Testis (tissue), 3 donors: ENCODE measurements around the gene FBXL20. TPM values are rescaled to one million over a fixed set of nuclear protein-coding genes. Genes with fewer than 3 reads are reported as not detected.

ENCODE experiments used
- DNase-seq: peaks from one replicate; pipeline ENCODE4 v3.0.0-alpha.2; 2019
- H3K27ac ChIP-seq, 2 donors: fragments of 200-600 bp; sonication (generic); one replicate each; pipeline ENCODE4 v1.5.1; 2019
- H3K27me3 ChIP-seq: fragments of 200-600 bp; sonication (generic); one replicate; pipeline ENCODE4 v1.5.1; 2019
- H3K36me3 ChIP-seq: fragments of 200-600 bp; sonication (generic); one replicate; pipeline ENCODE4 v1.5.1; 2017; ENCODE audit warnings: low read depth; ENCODE audit errors: missing control alignments
- H3K4me1 ChIP-seq: fragments of 200-600 bp; sonication (generic); one replicate; pipeline ENCODE4 v1.5.1; 2019
- H3K4me3 ChIP-seq, 2 donors: fragments of 200-600 bp; sonication (generic); one replicate each; pipeline ENCODE4 v1.5.1; 2017 to 2019
- H3K9me3 ChIP-seq: fragments of 200-600 bp; sonication (generic); one replicate; pipeline ENCODE4 v1.5.1; 2017
- CTCF ChIP-seq, 3 experiments: fragments of 450-650 bp in 2 of 3; fragments of 200-600 bp in 1 of 3; sonication (generic) in 1 of 3; IDR thresholded peaks; one replicate each; pipeline ENCODE4 v1.5.1; 2016 to 2019; ENCODE audit warnings: antibody characterized with exemption in 3 of 3, mild to moderate bottlenecking in 2 of 3, moderate library complexity in 1 of 3
- POLR2A ChIP-seq: fragments of 450-650 bp; IDR thresholded peaks from one replicate; pipeline ENCODE4 v1.6.1; 2017; ENCODE audit warnings: antibody characterized with exemption, mild to moderate bottlenecking, moderate library complexity
- WGBS, 2 donors: methylation state at CpG; one replicate each; pipeline ENCODE4 v1.1.5; 2018; 5-methylcytosine and 5-hydroxymethylcytosine counted together
- intact Hi-C: fragments of 100-400 bp; cut with DNase I; formaldehyde crosslinking; loops from one replicate; pipeline ENCODE4 v1.15.1; 2023; ENCODE audit warnings: low total_unique reads
- polyA plus RNA-seq: library from polyadenylated mRNA; stranded (reverse); fragments of 350-450 nt; fragmentation: Illumina TruSeq; extraction: RNeasy Lipid Tissue Mini Kit (QIAGEN cat#74804); gene quantifications from one replicate; pipeline ENCODE4 v1.2.3, GENCODE V29; 2014; ENCODE audit warnings: low read depth, low replicate concordance; ENCODE audit not compliant: insufficient read depth
- total RNA-seq, 2 donors: library from RNA; depleted of rRNA; stranded (reverse); fragments of >200 nt; gene quantifications; one replicate each; pipeline ENCODE4 v1.2.3, GENCODE V29; 2016

Gene FBXL20
- total and polyA plus RNA-seq, 3 donors from 2014 or later = 29.7 to 67.5 (median 62.5) TPM

DNA sequence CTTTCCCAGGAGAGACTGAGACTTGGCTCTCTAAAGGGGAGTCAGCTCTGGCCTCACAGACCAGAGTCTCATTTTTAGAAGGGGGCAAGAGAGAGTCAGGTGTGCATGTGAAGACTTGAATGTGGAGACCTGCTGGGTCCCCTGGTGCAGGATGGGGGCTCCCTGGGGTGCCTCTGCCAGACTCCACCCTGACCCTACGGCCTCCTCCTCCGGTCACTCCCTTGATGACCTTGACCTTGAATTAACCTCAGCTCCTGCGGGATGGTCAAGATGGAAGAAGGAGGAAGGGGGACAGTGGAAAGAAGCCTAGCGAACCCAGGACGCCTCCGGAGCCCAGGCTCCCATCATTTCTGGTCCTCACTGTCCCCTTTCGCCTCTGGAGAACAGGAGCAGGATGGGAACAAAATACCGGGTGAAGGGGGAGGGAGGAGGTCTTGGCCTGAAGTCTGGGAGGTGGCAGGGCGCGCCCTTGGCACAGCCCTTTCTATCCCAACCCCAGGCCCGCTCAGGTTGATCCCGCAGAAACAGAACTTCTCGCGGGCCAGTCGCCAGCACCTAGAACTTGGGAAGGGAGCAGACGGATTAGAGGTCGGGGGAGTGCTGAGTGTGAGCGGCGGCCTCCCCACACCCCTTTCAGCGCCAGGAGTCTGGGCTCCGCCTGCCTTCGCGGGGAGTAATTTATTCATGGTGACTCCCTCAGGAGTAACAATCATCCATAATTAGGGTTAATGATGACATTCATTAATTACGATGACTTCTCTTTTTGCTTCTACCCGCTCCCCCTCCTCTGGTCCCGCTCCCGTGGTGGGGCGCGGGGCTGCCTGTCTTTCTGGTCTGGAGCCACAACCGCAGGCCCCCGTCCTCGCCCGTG lies 177.3 kb downstream of the FBXL20 start:
- Histone ChIP-seq H3K4me1 (peaks cover 11% of the 10 kb centered on the region), H3K27me3 (no peaks in the 10 kb centered on the region), H3K36me3 (no peaks in the 10 kb centered on the region), H3K27ac (no peak overlapping the region), H3K9me3 (no peaks in the 10 kb centered on the region), H3K4me3 (peak overlapping the region in 1 of 2 donors; percentile 59)
- no peak for DNase-seq
- 26 to 30% methylated on average over 31 to 33 of the region's 33 CpGs for WGBS, 2 donors
- TF ChIP-seq POLR2A (no peak), CTCF (IDR thresholded peaks at IDR 0.05) (no peak)
- intact Hi-C loops = no loop called here

GRCh38 chr17:39222866-39223834 lies 178.3 kb downstream of the FBXL20 start:
- Histone ChIP-seq H3K36me3 (no peaks in the 10 kb centered on the region), H3K4me1 (peaks cover 11% of the 10 kb centered on the region), H3K27ac (no peak overlapping the region), H3K4me3 (no peak overlapping the region), H3K9me3 (no peaks in the 10 kb centered on the region), H3K27me3 (no peaks in the 10 kb centered on the region)
- intact Hi-C loops = no loop called here
- no peak for DNase-seq
- TF ChIP-seq POLR2A (no peak), CTCF (IDR thresholded peaks at IDR 0.05) (no peak)
- WGBS, 2 donors = 75 to 82% methylated on average over 6 to 9 of the region's 9 CpGs

- no peak overlapping the region for H3K4me3 ChIP-seq
Observed at GRCh38 chr17:39222151-39222550, 179.3 kb downstream of the FBXL20 start.

DNA sequence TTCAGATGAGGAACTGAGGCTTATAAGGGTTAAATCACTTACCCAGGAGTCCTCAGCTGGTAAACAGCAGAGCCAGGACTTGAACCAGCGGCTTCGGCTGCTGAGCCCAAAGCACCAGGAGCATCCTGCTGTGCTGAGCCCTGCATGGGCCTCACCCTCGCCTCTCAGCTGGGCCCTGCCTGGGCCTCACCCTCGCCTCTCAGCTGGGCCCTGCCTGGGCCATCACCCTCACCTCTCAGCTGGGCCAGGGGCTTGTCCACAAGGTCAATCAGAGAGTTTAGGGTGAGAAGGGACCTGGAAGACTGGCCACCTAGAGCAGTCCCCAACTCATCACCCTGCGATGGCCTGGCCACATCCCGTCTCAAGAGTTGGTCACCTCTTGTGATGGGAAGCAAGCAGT lies 179.9 kb downstream of the FBXL20 start:
- H3K27me3 ChIP-seq = no peaks in the 10 kb centered on the region
- 93 to 95% methylated on average over 6 of the region's 6 CpGs for WGBS, 2 donors

More at GRCh38 chr17:39222151-39222550, 179.3 kb downstream of the FBXL20 start:
- H3K27ac ChIP-seq = no peak overlapping the region
- no peaks in the 10 kb centered on the region for H3K9me3 ChIP-seq
- no peaks in the 10 kb centered on the region for H3K36me3 ChIP-seq
- TF ChIP-seq POLR2A (no peak), CTCF (IDR thresholded peaks at IDR 0.05) (no peak)
- WGBS, 2 donors = 72 to 96% methylated on average over 5 to 7 of the region's 7 CpGs
- no peaks in the 10 kb centered on the region for H3K27me3 ChIP-seq
- DNase-seq = no peak
- peaks cover 11% of the 10 kb centered on the region for H3K4me1 ChIP-seq
- intact Hi-C loops = no loop called here

More for the DNA sequence above, 179.9 kb downstream of the FBXL20 start:
- intact Hi-C loops = no loop called here
- no peaks in the 10 kb centered on the region for H3K9me3 ChIP-seq
- H3K36me3 ChIP-seq = no peaks in the 10 kb centered on the region
- TF ChIP-seq CTCF (IDR thresholded peaks at IDR 0.05) (no peak), POLR2A (no peak)
- H3K4me1 ChIP-seq = peaks cover 11% of the 10 kb centered on the region
- no peak overlapping the region for H3K4me3 ChIP-seq
- H3K27ac ChIP-seq = no peak overlapping the region
- DNase-seq = no peak
